ENCODE results near the gene EPB41L1.

- TF ChIP-seq POLR2A (IDR thresholded peaks at IDR 0.05) (no peak), POLR2AphosphoS5 (IDR thresholded peaks at IDR 0.05) (no peak), CTCF (IDR thresholded peaks at IDR 0.05 in 8 of 11, conservative IDR thresholded peaks at IDR 0.05 in 3 of 11) (no peak)
These were observed 107.9 kb downstream of the EPB41L1 start for GRCh38 chr20:36262440-36262839.

Data from spleen (tissue), 7 donors.